HG02571 (cell line): Measurements from ENCODE around the gene DIP2A.
"Not testable (repeated sequence)": the region's sequence is repeated elsewhere in the genome, so short reads cannot be mapped to it uniquely, and the experiment has no call there.

ENCODE experiments used
- ATAC-seq: cut with Tn5 transposase; IDR thresholded peaks from one replicate; pipeline ENCODE4 v1.9.1; 2021; ENCODE audit warnings: mild to moderate bottlenecking, moderate library complexity; ENCODE audit not compliant: unreplicated experiment

Gene DIP2A

GRCh38 chr21:46579394-46579793 is 120.7 kb downstream of the DIP2A start:
- not testable (repeated sequence) for ATAC-seq

- ATAC-seq, result no peak
These were observed 123.2 kb downstream of the DIP2A start for GRCh38 chr21:46581780-46582307.

GRCh38 chr21:46585191-46585953 is 126.7 kb downstream of the DIP2A start:
- no peak for ATAC-seq

GRCh38 chr21:46594276-46594675 is 135.6 kb downstream of the DIP2A start:
- ATAC-seq, result no peak

- ATAC-seq, result no peak
These were observed 137.5 kb downstream of the DIP2A start for GRCh38 chr21:46596201-46596600.

- ATAC-seq, result no peak
These were observed 138.3 kb downstream of the DIP2A start for GRCh38 chr21:46597031-46597430.

GRCh38 chr21:46597896-46598343 is 139.2 kb downstream of the DIP2A start:
- ATAC-seq, result no peak

- ATAC-seq, result no peak
These were observed 140.2 kb downstream of the DIP2A start for GRCh38 chr21:46598581-46599572.

GRCh38 chr21:46600305-46600704 is 141.6 kb downstream of the DIP2A start:
- ATAC-seq, result no peak

GRCh38 chr21:46600978-46601377 is 142.3 kb downstream of the DIP2A start:
- no peak for ATAC-seq

GRCh38 chr21:46603228-46603627 is 144.5 kb downstream of the DIP2A start:
- ATAC-seq, result no peak

- ATAC-seq, result no peak
These were observed 145.8 kb downstream of the DIP2A start for GRCh38 chr21:46604329-46604974.

- no peak for ATAC-seq
These were observed 146.5 kb downstream of the DIP2A start, which contains the start of gene S100B for GRCh38 chr21:46604975-46605766. Gene S100B (minus strand): TSS chr21:46605082. CDS start chr21:46602415, 2,667 bp downstream.

GRCh38 chr21:46605767-46606426 is 147.2 kb downstream of the DIP2A start:
- ATAC-seq, result no peak

GRCh38 chr21:46606427-46606813 is 147.7 kb downstream of the DIP2A start:
- ATAC-seq, result no peak

- no peak for ATAC-seq
These were observed 148.9 kb downstream of the DIP2A start for GRCh38 chr21:46607636-46608035.

GRCh38 chr21:46608672-46609111 is 150.0 kb downstream of the DIP2A start:
- no peak for ATAC-seq

GRCh38 chr21:46610018-46610701 is 151.5 kb downstream of the DIP2A start:
- ATAC-seq, result no peak

GRCh38 chr21:46613391-46613790 is 154.7 kb downstream of the DIP2A start:
- no peak for ATAC-seq
